GM19397 (cell line): Measurements from ENCODE around the gene DLG1.
"Not testable (repeated sequence)": the region's sequence is repeated elsewhere in the genome, so short reads cannot be mapped to it uniquely, and the experiment has no call there.

Experiments
- ATAC-seq: cut with Tn5 transposase; IDR thresholded peaks from one replicate; pipeline ENCODE4 v1.9.1; 2021; ENCODE audit warnings: mild to moderate bottlenecking, moderate library complexity; ENCODE audit not compliant: unreplicated experiment

DLG1 gene

GRCh38 chr3:197122394-197122793 lies 176.0 kb downstream of the DLG1 start:
- no peak for ATAC-seq

- ATAC-seq, result no peak
These were observed 181.3 kb downstream of the DLG1 start for GRCh38 chr3:197117114-197117513.

DNA sequence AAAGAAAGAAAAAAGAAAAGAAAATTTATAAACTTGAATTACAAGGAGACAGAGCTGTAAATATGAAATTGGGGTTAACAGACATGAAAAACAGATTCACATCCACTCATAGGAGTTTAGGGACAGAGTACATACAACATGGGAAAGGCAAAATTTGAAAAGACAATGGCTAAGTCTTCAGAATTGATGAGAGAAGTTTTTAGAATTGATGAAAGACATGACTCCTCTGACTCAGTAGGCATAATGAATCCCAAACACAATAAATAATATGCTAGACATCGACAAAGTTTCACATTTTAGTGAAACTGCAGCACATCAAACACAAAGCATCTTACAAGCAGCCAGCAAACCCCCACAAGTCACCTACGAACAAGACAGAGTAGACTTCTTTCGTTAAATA lies 184.4 kb downstream of the DLG1 start:
- no peak for ATAC-seq

- ATAC-seq, result no peak
These were observed 186.7 kb downstream of the DLG1 start for GRCh38 chr3:197111685-197112084.

DNA sequence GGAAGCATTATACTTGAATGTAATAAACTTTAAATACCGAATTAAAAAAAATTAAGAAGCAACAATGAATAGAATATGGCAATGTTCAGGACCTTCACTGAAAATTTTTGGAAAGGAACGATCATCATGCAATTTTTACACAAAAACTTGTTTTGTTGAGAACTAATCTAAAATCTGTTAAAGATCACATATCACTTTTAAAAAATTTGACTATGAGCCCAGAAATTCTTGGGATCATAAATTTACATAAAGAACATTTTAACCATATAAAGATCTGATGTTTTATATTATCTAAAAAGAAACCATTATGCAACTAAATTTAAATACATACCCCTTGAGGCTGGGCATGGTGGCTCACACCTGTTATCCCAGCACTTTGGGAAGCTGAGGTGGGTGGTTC lies 192.6 kb downstream of the DLG1 start:
- no peak for ATAC-seq

DNA sequence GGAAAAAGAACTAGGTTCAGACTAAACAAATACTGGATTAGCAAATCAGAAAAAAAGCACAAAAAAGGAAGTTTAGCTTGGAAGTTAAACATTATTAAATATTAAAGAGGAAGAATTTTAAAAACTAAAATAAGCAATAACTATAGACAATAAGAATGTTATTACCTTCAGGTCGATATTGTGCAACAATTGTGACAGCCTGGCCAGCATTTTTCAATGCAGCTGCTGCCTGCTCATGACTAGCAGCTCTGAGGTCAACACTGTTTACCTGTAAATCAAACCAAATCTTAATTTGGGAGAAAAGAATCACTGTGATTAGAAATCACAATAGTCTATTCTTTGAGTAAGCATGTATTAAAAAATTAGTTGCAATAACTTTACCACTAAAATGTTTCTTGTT lies 193.7 kb downstream of the DLG1 start:
- ATAC-seq, result no peak

- no peak for ATAC-seq
These were observed 194.6 kb downstream of the DLG1 start for GRCh38 chr3:197103766-197104165.

DNA sequence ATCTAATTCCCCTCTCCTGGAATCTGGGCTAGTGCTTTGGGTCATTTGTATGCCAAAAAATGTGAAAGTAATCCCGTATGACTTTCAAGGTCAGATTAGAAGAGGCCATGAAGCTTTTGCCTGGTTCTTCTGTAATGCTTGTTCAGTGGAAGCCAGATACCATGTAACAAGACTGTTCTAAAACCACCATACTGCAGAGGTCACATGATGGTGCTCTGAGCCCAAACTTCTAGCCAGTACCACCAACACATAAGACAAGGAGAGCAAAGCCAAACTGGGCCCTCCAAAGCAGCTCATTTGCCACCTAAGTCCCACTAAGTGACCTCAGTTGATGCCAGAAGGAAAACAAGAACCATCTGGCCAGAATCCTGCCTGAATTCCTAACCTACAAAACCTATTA lies 204.5 kb downstream of the DLG1 start:
- no peak for ATAC-seq

- no peak for ATAC-seq
These were observed 210.0 kb downstream of the DLG1 start for GRCh38 chr3:197088370-197088769.

DNA sequence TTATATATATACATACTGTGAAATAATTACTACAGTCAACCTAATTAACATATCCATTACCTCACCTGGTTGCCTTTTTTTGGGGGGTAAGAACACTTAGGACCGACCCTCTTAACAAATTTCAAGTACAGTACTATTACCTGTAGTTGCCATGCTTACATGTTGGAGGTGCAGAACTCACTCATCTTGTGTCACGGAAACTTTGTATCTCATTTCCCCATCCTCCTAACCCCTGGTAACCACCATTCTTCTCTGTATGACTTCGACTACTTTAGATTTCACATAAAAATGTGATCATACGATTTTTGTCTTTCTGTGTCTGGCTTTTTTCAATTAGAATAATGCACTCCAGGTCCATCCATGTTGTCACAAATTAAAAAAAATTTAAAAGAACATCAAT lies 213.3 kb downstream of the DLG1 start:
- ATAC-seq, result no peak

- no peak for ATAC-seq
These were observed 214.9 kb downstream of the DLG1 start for GRCh38 chr3:197083486-197083885.

DNA sequence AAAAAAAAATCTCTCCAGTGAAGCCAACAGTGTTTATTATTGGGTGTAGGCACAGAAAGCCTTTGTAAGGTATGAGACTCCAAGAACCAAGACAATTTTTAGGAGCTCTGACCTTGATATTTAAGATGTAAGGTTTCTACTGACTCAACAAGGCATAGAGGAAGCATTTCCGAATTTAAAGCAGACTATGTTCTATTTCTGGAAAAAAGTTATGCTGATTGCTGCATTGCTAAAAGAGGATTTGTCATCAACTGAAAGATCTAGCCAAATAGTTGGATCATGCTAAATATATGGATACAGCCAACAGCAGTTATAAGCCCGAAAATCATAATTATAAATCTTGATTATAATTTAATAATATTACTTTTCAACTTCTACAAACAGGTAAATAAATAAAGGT lies 215.5 kb downstream of the DLG1 start:
- ATAC-seq, result no peak

DNA sequence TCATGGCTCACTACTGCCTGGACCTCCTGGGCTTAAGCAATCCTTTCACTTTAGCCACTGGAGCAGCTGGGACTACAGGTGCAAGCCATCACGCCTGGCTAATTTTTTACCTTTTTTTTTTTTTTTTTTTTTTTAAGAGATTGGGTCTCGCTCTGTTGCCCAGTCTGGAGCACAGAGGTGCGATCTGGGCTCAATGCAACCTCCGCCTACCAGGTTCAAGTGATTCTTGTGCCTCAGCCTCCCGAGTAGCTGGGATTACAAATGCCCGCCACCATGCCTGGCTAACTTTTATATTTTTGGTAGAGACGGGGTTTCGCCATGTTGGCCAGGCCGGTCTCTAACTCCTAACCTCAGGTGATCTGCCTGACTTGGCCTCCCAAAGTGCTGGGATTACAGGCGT lies 218.1 kb downstream of the DLG1 start:
- no peak for ATAC-seq

GRCh38 chr3:197076415-197076814 lies 222.0 kb downstream of the DLG1 start:
- ATAC-seq, result no peak

- no peak for ATAC-seq
These were observed 230.3 kb downstream of the DLG1 start for GRCh38 chr3:197068077-197068476.

DNA sequence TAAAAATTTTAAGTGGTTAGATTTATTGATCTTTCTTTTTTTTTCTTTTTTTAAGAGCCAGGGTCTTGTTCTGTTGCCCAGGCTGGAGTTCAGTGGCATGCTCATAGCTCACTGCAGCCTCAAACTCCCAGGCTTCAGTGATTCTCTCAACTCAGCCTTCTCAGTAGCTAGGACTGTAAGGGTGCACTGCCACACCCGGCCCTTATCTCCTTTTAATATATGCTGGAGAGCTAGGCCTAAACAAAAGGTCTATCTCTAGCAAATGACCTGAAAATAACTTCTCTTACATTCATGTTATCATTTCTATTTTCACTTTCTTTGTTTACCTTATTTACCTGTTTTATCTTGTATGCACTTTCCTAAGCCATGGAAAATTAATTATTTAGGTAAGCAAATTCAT lies 233.6 kb downstream of the DLG1 start:
- no peak for ATAC-seq

DNA sequence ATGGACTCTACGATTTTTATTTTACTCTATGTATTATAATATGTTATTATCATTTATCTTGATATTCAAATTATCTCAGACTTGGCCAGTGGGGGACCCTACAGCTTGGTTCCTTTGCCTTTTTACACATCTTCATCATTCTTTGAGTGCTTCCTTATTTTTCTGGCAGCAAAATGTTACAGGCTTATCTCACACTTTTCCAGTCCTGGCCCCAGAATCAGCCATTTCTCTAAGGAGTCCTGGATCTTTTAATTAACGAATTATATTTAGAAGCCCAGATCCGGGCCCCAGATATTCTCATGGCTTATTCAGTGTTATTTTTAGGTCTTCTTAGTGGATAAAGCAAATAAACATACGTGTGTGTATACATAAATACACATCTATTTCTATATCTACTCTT lies 236.0 kb downstream of the DLG1 start:
- no peak for ATAC-seq

DNA sequence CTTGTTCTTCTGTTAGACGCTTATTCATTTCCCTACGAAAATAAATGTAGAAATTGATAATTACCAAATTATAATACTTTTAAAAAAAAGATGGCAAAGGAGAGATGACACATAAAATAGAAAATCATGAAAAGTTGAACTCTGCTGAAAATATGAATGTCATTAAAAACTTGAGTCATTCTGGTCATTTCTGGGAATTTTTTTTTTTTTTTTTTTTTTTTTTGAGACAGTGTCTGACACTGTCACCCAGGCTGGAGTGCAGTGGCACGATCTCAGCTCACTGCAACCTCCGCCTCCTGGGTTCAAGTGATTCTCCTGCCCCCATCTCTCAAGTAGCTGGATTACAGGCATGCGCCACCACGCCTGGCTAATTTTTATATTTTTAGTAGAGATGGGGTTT lies 246.8 kb downstream of the DLG1 start:
- ATAC-seq, result not testable (repeated sequence)

DNA sequence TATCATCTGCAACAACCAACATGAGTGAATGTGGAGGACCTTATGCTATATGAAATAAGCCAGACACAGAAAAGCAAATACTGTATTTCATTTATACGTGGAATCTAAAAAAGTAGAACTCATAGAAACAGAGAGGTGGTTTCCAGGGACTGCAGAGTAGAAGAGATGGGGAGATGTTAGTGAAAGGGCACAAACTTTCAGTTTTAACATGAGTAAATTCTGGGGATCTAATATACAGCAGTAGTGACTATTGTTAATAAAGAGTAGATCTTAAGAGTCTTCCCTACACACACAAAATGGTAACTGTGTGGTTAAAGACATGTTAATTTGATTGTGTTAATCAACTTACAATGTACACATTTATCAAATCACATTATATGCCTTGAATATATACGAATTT lies 247.9 kb downstream of the DLG1 start:
- ATAC-seq, result no peak

DNA sequence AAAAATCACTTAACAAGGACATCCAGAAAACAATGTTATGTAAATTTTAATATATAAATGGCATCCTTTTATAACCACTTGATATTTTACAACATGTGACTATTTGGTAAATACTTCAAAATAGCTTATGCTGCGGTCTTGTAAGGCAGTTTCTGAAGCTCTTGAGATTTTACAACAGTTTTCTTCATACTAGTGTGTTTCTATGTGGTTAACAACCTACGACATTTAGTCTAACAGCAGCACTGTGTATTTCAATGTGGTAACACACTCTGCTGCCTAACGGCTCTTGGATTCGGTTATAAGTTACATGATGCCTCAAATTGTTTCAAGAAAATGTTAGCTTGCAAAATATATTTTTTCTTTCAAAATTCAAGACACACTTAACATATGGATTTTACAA lies 255.9 kb downstream of the DLG1 start:
- no peak for ATAC-seq

DNA sequence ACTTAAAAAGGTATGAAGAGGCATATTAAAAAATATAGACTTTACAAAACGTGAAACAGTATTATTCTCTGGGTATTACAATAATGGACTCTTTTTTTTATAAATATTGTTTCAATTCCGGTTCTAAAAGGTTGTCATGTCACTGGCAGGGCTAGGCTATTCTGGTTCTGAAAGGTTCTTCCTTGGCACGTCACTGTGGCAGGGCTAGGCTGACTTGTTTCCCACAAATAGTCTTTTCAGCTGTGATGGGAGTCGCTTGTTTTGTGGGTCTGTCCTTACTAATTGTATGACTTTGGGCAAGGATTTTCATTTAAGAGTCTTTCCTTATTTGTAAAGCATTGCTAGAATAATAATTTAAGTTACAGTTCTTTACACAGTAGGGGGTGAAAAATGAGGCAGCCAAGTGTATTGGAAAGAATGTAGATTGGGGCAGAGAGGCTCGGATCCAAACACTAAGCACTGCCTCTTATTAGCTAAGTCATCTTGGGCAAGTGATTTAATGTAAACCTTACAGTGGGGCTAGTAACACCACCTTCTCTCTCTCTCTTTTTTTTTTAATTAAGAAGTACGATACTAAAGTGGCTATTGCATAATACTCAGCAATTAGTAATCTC lies 256.4 kb downstream of the DLG1 start:
- no peak for ATAC-seq

DNA sequence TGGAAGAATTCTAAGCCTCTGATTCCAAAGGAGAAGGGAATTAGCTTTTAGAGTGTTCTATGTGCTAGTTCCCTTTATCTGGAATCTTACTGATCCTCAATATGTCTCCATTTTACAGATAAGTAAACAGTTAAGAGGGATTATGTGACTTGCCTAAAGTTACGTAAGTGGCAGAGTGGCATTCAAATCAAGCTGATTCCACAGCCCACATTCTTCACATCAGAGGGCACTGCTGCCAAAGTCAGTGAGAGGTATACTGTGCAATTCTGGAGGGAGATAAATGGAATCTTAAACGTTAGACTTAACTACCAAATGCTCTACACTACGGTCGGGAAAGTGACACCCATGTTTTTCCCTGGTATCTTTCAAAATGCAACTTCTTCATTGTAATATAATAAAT lies 257.8 kb downstream of the DLG1 start:
- no peak for ATAC-seq

- ATAC-seq, result no peak
These were observed 259.5 kb downstream of the DLG1 start for GRCh38 chr3:197038679-197039462.
